Suprapubic skin (tissue), 3 donors: ENCODE measurements around the gene CBARP.

Experiments
- CTCF ChIP-seq, 2 donors: fragments of 200-600 bp in 1 of 2; fragments of 450-650 bp in 1 of 2; sonication (generic) in 1 of 2; IDR thresholded peaks; one replicate each; pipeline ENCODE4 v1.5.1; 2016 to 2019; ENCODE audit warnings: antibody characterized with exemption in 2 of 2, mild to moderate bottlenecking in 1 of 2, moderate library complexity in 1 of 2
- POLR2AphosphoS5 ChIP-seq, 3 donors: sonication (generic); formaldehyde crosslinking; IDR thresholded peaks; one replicate each; pipeline ENCODE4 v1.6.1; 2017; ENCODE audit warnings: antibody characterized with exemption in 3 of 3

- TF ChIP-seq CTCF (IDR thresholded peaks at IDR 0.05) (no peak), POLR2AphosphoS5 (IDR thresholded peaks at IDR 0.05) (no peak)
Measured at GRCh38 chr19:1274852-1275259, 37.1 kb upstream of the CBARP start.
